Panc1 (cell line): Measurements from ENCODE around the gene POLR1E. TPM values are rescaled to one million over a fixed set of nuclear protein-coding genes. Genes with fewer than 3 reads are reported as not detected.

Experiments used
- ATAC-seq: fragments of 200-7000 bp; cut with Tn5 transposase; 2 replicates; pipeline ENCODE4 v1.9.1; 2020; ENCODE audit warnings: mild to moderate bottlenecking, moderate library complexity
- Bru-seq: library from RNA; stranded (reverse); fragments of 400-500 nt; gene quantifications from one replicate; lab custom pipeline; 2021; lab: Mats Ljungman, UMichigan
- BruChase-seq, 2 experiments: library from RNA; stranded (reverse); fragments of 400-500 nt; gene quantifications; one replicate each; lab custom pipeline; 2021; lab: Mats Ljungman, UMichigan
- BruUV-seq: library from RNA; stranded (reverse); fragments of 400-500 nt; replicated peaks from 2 replicates; lab custom pipeline; 2021; lab: Mats Ljungman, UMichigan
- CTCF ChIA-PET: fragments of 300-600 bp; sonication (Branson Sonifier 250); formaldehyde crosslinking; loops from one replicate; lab custom pipeline; 2022; ENCODE audit warnings: antibody characterized with exemption; lab: Charles Lee
- POLR2A ChIA-PET: fragments of 300-600 bp; sonication (Branson Sonifier 250); formaldehyde crosslinking; loops from one replicate; lab custom pipeline; 2022; ENCODE audit warnings: antibody characterized with exemption; lab: Charles Lee
- DNase-seq: peaks from one replicate; pipeline ENCODE4 v3.0.0-alpha.2; 2010; ENCODE audit warnings: low read depth, low spot score
- H3K27ac ChIP-seq: 2 replicates; pipeline ENCODE4 v1.5.1; 2011; ENCODE audit warnings: mild to moderate bottlenecking, low read length, inconsistent platforms
- H3K27me3 ChIP-seq: fragments of 200-500 bp; sonication (Bioruptor generic); 2 replicates; pipeline ENCODE4 v1.6.0; 2014; ENCODE audit warnings: low read length, inconsistent platforms; ENCODE audit not compliant: control insufficient read depth, insufficient read depth
- H3K36me3 ChIP-seq: fragments of 200-500 bp; sonication (Bioruptor generic); 2 replicates; pipeline ENCODE4 v1.5.1; 2014; ENCODE audit warnings: inconsistent platforms, mild to moderate bottlenecking, low read length, moderate library complexity; ENCODE audit not compliant: control insufficient read depth, insufficient read depth
- H3K4me1 ChIP-seq: 2 replicates; pipeline ENCODE4 v1.5.1; 2011; ENCODE audit warnings: inconsistent platforms, mild to moderate bottlenecking, low read length, moderate library complexity; ENCODE audit not compliant: control insufficient read depth, insufficient read depth
- H3K4me3 ChIP-seq, 2 experiments: 2 replicates each; pipeline ENCODE4 v1.5.1; 2011 to 2012; ENCODE audit warnings: low read depth in 2 of 2, low read length in 2 of 2, mild to moderate bottlenecking in 2 of 2, inconsistent platforms in 1 of 2, moderate library complexity in 1 of 2
- H3K9me3 ChIP-seq: fragments of 200-500 bp; sonication (Bioruptor generic); 2 replicates; pipeline ENCODE4 v1.5.1; 2014; ENCODE audit warnings: low read depth, mild to moderate bottlenecking, inconsistent platforms, low read length, moderate library complexity; ENCODE audit not compliant: control insufficient read depth, insufficient read depth
- CTCF ChIP-seq: fragments of 450-650 bp; IDR thresholded peaks from 2 replicates; pipeline ENCODE4 v1.5.1; 2017; ENCODE audit warnings: mild to moderate bottlenecking
- POLR2AphosphoS5 ChIP-seq: IDR thresholded peaks from 2 replicates; pipeline ENCODE4 v1.6.1; 2012; ENCODE audit warnings: mild to moderate bottlenecking, low read depth, low read length, moderate library complexity
- SIN3A ChIP-seq: IDR thresholded peaks from 2 replicates; pipeline ENCODE4 v1.6.1; 2012; ENCODE audit warnings: low read depth, mild to moderate bottlenecking, low read length, moderate library complexity, borderline replicate concordance; ENCODE audit not compliant: insufficient read depth
- TCF7L2 ChIP-seq: IDR thresholded peaks from 2 replicates; pipeline ENCODE4 v1.6.1; 2011; ENCODE audit warnings: mild to moderate bottlenecking, low read depth, low read length, inconsistent platforms
- in situ Hi-C: cut with HindIII; loops from 2 replicates; pipeline ENCODE4 v1.10.0; 2016; ENCODE audit warnings: low sequenced_read_pairs, low pct_unique_long_range_greater_than_20kb
- intact Hi-C: fragments of 100-400 bp; cut with micrococcal nuclease; formaldehyde crosslinking; loops from one replicate; pipeline ENCODE4 v1.10.0; 2022; ENCODE audit not compliant: unreplicated experiment
- long read RNA-seq: library from polyadenylated mRNA; unstranded; transcript quantifications from one replicate; pipeline ENCODE4 v2.0.0, GENCODE V29; 2021; ENCODE audit not compliant: unreplicated experiment
- polyA plus RNA-seq: library from polyadenylated mRNA; unstranded; fragments of >200 nt; gene quantifications from one replicate; pipeline ENCODE4 v1.2.1, GENCODE V29; 2012; ENCODE audit warnings: missing spikeins; ENCODE audit not compliant: insufficient read length
- total RNA-seq: library from RNA; stranded (reverse); gene quantifications from one replicate; pipeline ENCODE4 v1.2.1, GENCODE V29; 2021; ENCODE audit not compliant: unreplicated experiment
- TF ChIP-seq, protein P1 (sequence below), 2 experiments: IDR thresholded peaks; 2 replicates each; pipeline ENCODE4 v1.6.1; 2011 to 2012; ENCODE audit warnings: low read depth in 2 of 2, control low read depth in 1 of 2, low read length in 1 of 2, mild to moderate bottlenecking in 1 of 2, moderate library complexity in 1 of 2; ENCODE audit not compliant: insufficient read depth in 1 of 2

POLR1E gene, protein sequence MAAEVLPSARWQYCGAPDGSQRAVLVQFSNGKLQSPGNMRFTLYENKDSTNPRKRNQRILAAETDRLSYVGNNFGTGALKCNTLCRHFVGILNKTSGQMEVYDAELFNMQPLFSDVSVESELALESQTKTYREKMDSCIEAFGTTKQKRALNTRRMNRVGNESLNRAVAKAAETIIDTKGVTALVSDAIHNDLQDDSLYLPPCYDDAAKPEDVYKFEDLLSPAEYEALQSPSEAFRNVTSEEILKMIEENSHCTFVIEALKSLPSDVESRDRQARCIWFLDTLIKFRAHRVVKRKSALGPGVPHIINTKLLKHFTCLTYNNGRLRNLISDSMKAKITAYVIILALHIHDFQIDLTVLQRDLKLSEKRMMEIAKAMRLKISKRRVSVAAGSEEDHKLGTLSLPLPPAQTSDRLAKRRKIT
- total RNA-seq, result 93.8 TPM
- 56.8 TPM for polyA plus RNA-seq
- percentile 94 among the genes with signal in this experiment for Bru-seq, nascent RNA
- percentile 95 among the genes with signal in this experiment for BruChase-seq, experiment 1, labeled RNA remaining after a 2-hour chase
- BruChase-seq, experiment 2, labeled RNA remaining after a 6-hour chase, result percentile 96 among the genes with signal in this experiment
- long read RNA-seq, transcript POLR1E-202 (12 exons, 1,868 nt), result major isoform, 76 of 119 reads
- long read RNA-seq, partial matches to known transcripts, result 6 of 119 reads
- long read RNA-seq, other reads (novel, unspliced or antisense), result 33 of 119 reads

DNA sequence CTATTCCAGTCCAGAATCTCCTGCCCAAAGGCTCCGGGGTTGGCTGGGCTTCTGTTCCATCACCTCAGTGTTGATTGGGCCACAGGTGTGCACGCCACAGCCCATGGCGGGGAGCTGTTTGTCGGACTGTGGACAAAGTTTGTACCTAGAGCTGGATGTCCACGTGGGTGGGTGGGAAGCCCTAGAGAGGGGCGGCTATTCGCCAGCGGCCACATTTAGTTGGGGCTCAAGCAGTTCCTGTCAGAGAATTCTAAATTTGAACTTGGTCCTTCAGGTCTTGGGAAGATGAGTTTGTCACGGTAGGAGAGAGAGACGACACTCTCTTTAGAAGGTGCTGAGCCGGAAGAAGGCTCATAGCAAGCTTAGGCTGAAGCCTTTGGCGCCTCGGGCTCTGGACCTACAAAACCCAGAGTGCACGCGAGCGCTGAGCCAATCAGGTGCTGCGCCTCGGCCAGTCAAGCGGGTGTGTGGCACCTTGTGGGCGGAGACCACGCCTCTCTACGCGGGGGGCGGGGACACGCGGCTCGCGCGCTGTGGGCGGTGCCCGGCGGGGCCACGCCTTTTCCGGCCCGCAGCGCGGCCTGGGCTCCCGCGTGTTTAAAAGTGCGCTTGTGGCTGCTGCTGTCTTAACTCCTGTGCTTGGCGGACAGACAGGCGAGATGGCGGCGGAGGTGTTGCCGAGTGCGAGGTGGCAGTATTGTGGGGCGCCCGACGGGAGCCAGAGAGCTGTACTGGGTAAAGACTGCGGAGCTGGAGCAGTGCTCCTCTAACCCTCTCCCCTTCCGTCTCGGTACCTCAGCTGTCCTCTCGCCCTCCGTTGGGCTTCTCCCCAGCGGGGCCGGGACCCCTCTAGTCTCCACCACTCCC, at the start of gene POLR1E:
Gene POLR1E, plus strand, starts transcription at position 560 of the 867 bp plus-strand sequence. Its CDS starts 100 bp downstream, at position 660.
- in situ Hi-C loops, result no loop called here
- DNase-seq (peak; percentile 75), ATAC-seq (peak; percentile 98)
- no TSS peak for BruUV-seq
- ChIA-PET POLR2A (interaction anchor here (0.6 to 1.7 kb wide), 3 partner anchors 20 to 379 kb away, joined by 3 to 20 read pairs (median 5); partner anchors contain the start of gene ZBTB5), CTCF (no interaction called here)
- Histone ChIP-seq H3K9me3 (no peaks in the 10 kb centered on the region), H3K4me3 (peak within 1 kb of the TSS; percentile 67 to 96), H3K4me1 (peaks cover 35% of the 10 kb centered on the region), H3K27ac (peak within 1 kb of the TSS; percentile 91), H3K36me3 (peaks cover 17% of the 10 kb centered on the region), H3K27me3 (no peaks in the 10 kb centered on the region)
- TF ChIP-seq TCF7L2 (peak; percentile 31; the same call in 1 of the 2 replicates), CTCF (no peak), POLR2AphosphoS5 (no peak)
- TF ChIP-seq, protein P1, sequence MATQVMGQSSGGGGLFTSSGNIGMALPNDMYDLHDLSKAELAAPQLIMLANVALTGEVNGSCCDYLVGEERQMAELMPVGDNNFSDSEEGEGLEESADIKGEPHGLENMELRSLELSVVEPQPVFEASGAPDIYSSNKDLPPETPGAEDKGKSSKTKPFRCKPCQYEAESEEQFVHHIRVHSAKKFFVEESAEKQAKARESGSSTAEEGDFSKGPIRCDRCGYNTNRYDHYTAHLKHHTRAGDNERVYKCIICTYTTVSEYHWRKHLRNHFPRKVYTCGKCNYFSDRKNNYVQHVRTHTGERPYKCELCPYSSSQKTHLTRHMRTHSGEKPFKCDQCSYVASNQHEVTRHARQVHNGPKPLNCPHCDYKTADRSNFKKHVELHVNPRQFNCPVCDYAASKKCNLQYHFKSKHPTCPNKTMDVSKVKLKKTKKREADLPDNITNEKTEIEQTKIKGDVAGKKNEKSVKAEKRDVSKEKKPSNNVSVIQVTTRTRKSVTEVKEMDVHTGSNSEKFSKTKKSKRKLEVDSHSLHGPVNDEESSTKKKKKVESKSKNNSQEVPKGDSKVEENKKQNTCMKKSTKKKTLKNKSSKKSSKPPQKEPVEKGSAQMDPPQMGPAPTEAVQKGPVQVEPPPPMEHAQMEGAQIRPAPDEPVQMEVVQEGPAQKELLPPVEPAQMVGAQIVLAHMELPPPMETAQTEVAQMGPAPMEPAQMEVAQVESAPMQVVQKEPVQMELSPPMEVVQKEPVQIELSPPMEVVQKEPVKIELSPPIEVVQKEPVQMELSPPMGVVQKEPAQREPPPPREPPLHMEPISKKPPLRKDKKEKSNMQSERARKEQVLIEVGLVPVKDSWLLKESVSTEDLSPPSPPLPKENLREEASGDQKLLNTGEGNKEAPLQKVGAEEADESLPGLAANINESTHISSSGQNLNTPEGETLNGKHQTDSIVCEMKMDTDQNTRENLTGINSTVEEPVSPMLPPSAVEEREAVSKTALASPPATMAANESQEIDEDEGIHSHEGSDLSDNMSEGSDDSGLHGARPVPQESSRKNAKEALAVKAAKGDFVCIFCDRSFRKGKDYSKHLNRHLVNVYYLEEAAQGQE (IDR thresholded peaks at IDR 0.05; ENCODE audit: insufficient read depth in 1 of 2, low read depth in 2 of 2, low read length in 1 of 2), result no peak
- intact Hi-C loops, result loop anchor here (5.0 kb wide), 1 partner anchor 97 kb away; no protein-coding TSS in a partner anchor

GRCh38 chr9:37436540-37436939, 49.2 kb upstream of the POLR1E start:
- Histone ChIP-seq H3K27me3 (no peaks in the 10 kb centered on the region), H3K4me1 (peaks cover 15% of the 10 kb centered on the region), H3K27ac (no peak overlapping the region), H3K36me3 (peaks cover 41% of the 10 kb centered on the region), H3K4me3 (no peak overlapping the region), H3K9me3 (no peaks in the 10 kb centered on the region)
- ChIA-PET CTCF (no interaction called here), POLR2A (no interaction called here)
- intact Hi-C loops, result no loop called here
- no TSS peak for BruUV-seq
- TF ChIP-seq POLR2AphosphoS5 (no peak), CTCF (no peak), SIN3A (no peak), TCF7L2 (no peak)
- TF ChIP-seq, protein P1 (IDR thresholded peaks at IDR 0.05; ENCODE audit: insufficient read depth in 1 of 2, low read depth in 2 of 2, low read length in 1 of 2), result no peak
- ATAC-seq, result peak; percentile 1; the same call in 1 of the 2 replicates
- no peak for DNase-seq
- in situ Hi-C loops, result no loop called here
